Measurements from ENCODE around the gene MCF2L2.

MCF2L2 gene

DNA sequence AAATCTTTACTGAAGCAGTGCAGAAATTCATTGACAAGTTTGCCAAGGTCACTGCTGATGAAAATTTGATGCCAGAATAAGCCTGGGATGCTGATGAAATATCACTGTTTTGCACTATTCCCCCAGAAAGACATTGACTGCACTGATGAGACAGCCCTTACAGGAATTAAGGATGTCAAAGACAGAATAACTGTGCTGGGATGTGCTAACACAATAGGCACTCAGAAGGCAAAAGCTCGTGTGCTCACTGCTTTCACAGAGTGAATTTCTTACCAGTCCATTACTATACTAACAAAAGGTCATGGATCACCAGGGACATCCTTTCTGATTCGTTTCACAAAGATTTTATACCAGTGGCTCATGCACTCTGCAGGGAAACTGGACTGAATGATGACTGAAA is 69.4 kb downstream of the MCF2L2 start:
- TF ChIP-seq FOXP2 (optimal IDR thresholded peaks at IDR 0.05; ENCODE audit: borderline replicate concordance, extremely low read depth, extremely low read length, insufficient read depth) (no peak), SIN3A (IDR thresholded peaks at IDR 0.05; ENCODE audit: borderline replicate concordance, insufficient read depth, low read length) (no peak), TAF1 (IDR thresholded peaks at IDR 0.05; ENCODE audit: borderline replicate concordance, insufficient read depth, low read length) (no peak), POLR2AphosphoS5 (IDR thresholded peaks at IDR 0.05; ENCODE audit: low read depth, low read length) (no peak)
- TF ChIP-seq, protein P1, sequence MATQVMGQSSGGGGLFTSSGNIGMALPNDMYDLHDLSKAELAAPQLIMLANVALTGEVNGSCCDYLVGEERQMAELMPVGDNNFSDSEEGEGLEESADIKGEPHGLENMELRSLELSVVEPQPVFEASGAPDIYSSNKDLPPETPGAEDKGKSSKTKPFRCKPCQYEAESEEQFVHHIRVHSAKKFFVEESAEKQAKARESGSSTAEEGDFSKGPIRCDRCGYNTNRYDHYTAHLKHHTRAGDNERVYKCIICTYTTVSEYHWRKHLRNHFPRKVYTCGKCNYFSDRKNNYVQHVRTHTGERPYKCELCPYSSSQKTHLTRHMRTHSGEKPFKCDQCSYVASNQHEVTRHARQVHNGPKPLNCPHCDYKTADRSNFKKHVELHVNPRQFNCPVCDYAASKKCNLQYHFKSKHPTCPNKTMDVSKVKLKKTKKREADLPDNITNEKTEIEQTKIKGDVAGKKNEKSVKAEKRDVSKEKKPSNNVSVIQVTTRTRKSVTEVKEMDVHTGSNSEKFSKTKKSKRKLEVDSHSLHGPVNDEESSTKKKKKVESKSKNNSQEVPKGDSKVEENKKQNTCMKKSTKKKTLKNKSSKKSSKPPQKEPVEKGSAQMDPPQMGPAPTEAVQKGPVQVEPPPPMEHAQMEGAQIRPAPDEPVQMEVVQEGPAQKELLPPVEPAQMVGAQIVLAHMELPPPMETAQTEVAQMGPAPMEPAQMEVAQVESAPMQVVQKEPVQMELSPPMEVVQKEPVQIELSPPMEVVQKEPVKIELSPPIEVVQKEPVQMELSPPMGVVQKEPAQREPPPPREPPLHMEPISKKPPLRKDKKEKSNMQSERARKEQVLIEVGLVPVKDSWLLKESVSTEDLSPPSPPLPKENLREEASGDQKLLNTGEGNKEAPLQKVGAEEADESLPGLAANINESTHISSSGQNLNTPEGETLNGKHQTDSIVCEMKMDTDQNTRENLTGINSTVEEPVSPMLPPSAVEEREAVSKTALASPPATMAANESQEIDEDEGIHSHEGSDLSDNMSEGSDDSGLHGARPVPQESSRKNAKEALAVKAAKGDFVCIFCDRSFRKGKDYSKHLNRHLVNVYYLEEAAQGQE (IDR thresholded peaks at IDR 0.05; ENCODE audit: insufficient read depth in 1 of 2, low read depth in 2 of 2, low read length in 2 of 2): no peak

DNA sequence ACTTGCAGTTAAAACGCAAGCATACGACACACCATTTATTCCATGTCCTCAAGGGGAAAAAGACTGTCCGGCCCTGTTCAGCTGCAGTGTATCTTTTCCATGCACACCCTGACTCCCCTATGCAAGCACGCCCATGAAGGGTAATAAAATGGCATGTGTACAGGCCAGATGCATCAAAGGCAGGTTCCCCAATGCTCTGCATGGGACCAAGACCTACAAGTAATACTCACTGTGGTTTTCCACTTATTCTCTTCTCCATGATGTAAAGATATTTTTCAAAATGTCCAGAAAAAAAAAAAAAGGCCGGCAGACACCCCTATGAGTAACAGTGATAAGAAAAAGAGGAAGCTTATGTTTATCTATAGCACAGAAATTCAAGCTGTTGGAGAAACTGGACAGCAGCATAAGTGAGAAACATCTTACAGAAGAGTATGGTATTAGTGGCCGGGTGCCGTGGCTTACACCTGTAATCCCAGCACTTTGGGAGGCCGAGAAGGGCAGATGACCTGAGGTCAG is 70.8 kb downstream of the MCF2L2 start:
- TF ChIP-seq TAF1 (IDR thresholded peaks at IDR 0.05; ENCODE audit: borderline replicate concordance, insufficient read depth, low read length) (no peak), POLR2AphosphoS5 (IDR thresholded peaks at IDR 0.05; ENCODE audit: low read depth, low read length) (no peak), SIN3A (IDR thresholded peaks at IDR 0.05; ENCODE audit: borderline replicate concordance, insufficient read depth, low read length) (no peak), FOXP2 (optimal IDR thresholded peaks at IDR 0.05; ENCODE audit: borderline replicate concordance, extremely low read depth, extremely low read length, insufficient read depth) (no peak)
- TF ChIP-seq, protein P1 (IDR thresholded peaks at IDR 0.05; ENCODE audit: insufficient read depth in 1 of 2, low read depth in 2 of 2, low read length in 2 of 2): no peak

DNA sequence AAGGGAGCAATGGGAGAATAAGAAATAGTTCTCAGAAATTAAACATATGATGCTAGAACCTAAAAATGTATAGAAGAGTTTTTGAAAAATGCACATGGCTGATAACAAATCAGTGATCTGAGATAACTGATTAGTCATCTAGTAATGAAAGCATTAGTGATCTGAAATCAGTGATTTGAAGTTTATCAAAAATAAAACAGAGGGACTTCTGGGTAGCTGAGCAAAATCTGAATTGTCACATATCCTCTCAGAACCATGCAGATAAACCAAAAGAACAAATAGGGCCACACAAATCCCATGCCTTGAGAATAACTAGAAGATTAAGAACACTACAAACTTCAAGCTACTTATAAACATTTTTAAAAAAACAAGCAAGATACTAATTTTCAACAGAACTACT is 71.5 kb downstream of the MCF2L2 start:
- no peak for TF ChIP-seq FOXP2 (optimal IDR thresholded peaks at IDR 0.05; ENCODE audit: borderline replicate concordance, extremely low read depth, extremely low read length, insufficient read depth)
- TF ChIP-seq, protein P1 (IDR thresholded peaks at IDR 0.05; ENCODE audit: insufficient read depth in 1 of 2, low read depth in 2 of 2, low read length in 2 of 2): no peak
- no peak for TF ChIP-seq TAF1 (IDR thresholded peaks at IDR 0.05; ENCODE audit: borderline replicate concordance, insufficient read depth, low read length)
- no peak for TF ChIP-seq POLR2AphosphoS5 (IDR thresholded peaks at IDR 0.05; ENCODE audit: low read depth, low read length)
- no peak for TF ChIP-seq SIN3A (IDR thresholded peaks at IDR 0.05; ENCODE audit: borderline replicate concordance, insufficient read depth, low read length)

DNA sequence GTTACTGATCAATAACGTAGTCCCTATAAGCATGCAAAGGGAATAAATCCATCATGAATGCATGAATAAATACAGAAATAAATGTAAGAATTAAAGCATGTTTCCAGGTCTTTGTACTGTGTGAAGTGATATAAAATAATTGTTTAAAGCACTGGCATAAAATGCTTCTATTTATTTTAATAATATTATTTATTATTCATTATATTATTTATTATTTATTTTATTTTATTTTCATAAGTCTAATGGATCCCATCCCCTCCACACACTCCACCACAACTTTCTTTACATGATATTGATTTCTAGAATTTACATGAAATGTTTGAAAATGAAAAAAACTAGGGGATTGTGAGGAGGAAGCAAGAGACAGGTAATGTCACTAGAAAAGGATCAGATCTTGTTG is 73.5 kb downstream of the MCF2L2 start:
- TF ChIP-seq, protein P1 (IDR thresholded peaks at IDR 0.05; ENCODE audit: insufficient read depth in 1 of 2, low read depth in 2 of 2, low read length in 2 of 2): no peak
- TF ChIP-seq POLR2AphosphoS5 (IDR thresholded peaks at IDR 0.05; ENCODE audit: low read depth, low read length) (no peak), TAF1 (IDR thresholded peaks at IDR 0.05; ENCODE audit: borderline replicate concordance, insufficient read depth, low read length) (no peak), SIN3A (IDR thresholded peaks at IDR 0.05; ENCODE audit: borderline replicate concordance, insufficient read depth, low read length) (no peak), FOXP2 (optimal IDR thresholded peaks at IDR 0.05; ENCODE audit: borderline replicate concordance, extremely low read depth, extremely low read length, insufficient read depth) (no peak)

Measured in PFSK-1 (cell line).